GM12878 (cell line): ENCODE data around the gene TUBB3. TPM values are rescaled to one million over a fixed set of nuclear protein-coding genes. Genes with fewer than 3 reads are reported as not detected.

Experiments used
- BRCA1 ChIP-seq: IDR thresholded peaks from 2 replicates; pipeline ENCODE4 v1.6.1; 2011; ENCODE audit warnings: low read depth, low read length, improper control_type of control experiment
- EED ChIP-seq: sonication (generic); IDR thresholded peaks from 2 replicates; pipeline ENCODE4 v1.6.1; 2016; ENCODE audit warnings: antibody characterized with exemption, low read depth
- HDAC2 ChIP-seq: fragments of 200-600 bp; sonication (generic); IDR thresholded peaks from 2 replicates; pipeline ENCODE4 v1.6.1; 2017
- IRF4 ChIP-seq: IDR thresholded peaks from 2 replicates; pipeline ENCODE4 v1.6.1; 2011; ENCODE audit warnings: low read depth, low read length
- JUND ChIP-seq: IDR thresholded peaks from 2 replicates; pipeline ENCODE4 v1.6.1; 2012; ENCODE audit warnings: low read depth, mild to moderate bottlenecking, low read length, improper control_type of control experiment, moderate library complexity
- MYC ChIP-seq: IDR thresholded peaks from 2 replicates; pipeline ENCODE4 v1.6.1; 2011; ENCODE audit warnings: mild to moderate bottlenecking, low read length, moderate library complexity, inconsistent platforms; ENCODE audit not compliant: insufficient read depth, insufficient replicate concordance, insufficient read length, severe bottlenecking
- NBN ChIP-seq: fragments of 450-650 bp; IDR thresholded peaks from 2 replicates; pipeline ENCODE4 v1.6.1; 2016
- NKRF ChIP-seq: fragments of 450-650 bp; conservative IDR thresholded peaks from 2 replicates; pipeline ENCODE4 v1.6.1; 2017; ENCODE audit warnings: mild to moderate bottlenecking, moderate library complexity
- RAD51 ChIP-seq: fragments of 450-650 bp; IDR thresholded peaks from 2 replicates; pipeline ENCODE4 v1.6.1; 2016; ENCODE audit warnings: moderate library complexity, mild to moderate bottlenecking, inconsistent platforms
- SREBF1 ChIP-seq: IDR thresholded peaks from 2 replicates; pipeline ENCODE4 v1.6.1; 2012; ENCODE audit warnings: mild to moderate bottlenecking, low read length
- SREBF2 ChIP-seq: IDR thresholded peaks from 2 replicates; pipeline ENCODE4 v1.6.1; 2012; ENCODE audit warnings: mild to moderate bottlenecking, low read length
- STAT1 ChIP-seq: fragments of 450-650 bp; conservative IDR thresholded peaks from 2 replicates; pipeline ENCODE4 v1.6.1; 2014; ENCODE audit warnings: antibody characterized with exemption, mild to moderate bottlenecking
- USF2 ChIP-seq: IDR thresholded peaks from 2 replicates; pipeline ENCODE4 v1.6.1; 2011; ENCODE audit warnings: low read depth, low read length, improper control_type of control experiment, borderline replicate concordance
- ZNF24 ChIP-seq: fragments of 450-650 bp; IDR thresholded peaks from 2 replicates; pipeline ENCODE4 v1.6.1; 2017; ENCODE audit warnings: antibody characterized with exemption, mild to moderate bottlenecking
- polyA plus RNA-seq, 11 experiments: library from polyadenylated mRNA; depleted of rRNA in 4 of 11; unstranded in 6 of 11; stranded (reverse) in 5 of 11; fragments of >200 nt; fragmentation: Nextera tagmentation in 4 of 11; fragmentation: Illumina TruSeq in 1 of 11; extraction: Ambion mirVana in 4 of 11; extraction: Trizol in 1 of 11; gene quantifications; 1 replicate in 1 of 11; 2 replicates in 10 of 11; pipeline versions ENCODE4 v1.2.1 to v1.2.3, GENCODE V29; 2011 to 2016; ENCODE audit warnings: inconsistent platforms in 2 of 11, missing spikeins in 2 of 11, low read depth in 1 of 11
- total RNA-seq, 4 experiments: library from RNA; depleted of rRNA in 3 of 4; stranded (reverse); fragments of >200 nt in 3 of 4; fragmentation: Illumina TruSeq in 1 of 4; extraction: Trizol in 1 of 4; gene quantifications; 2 replicates each; pipeline versions ENCODE4 v1.2.1 to v1.2.3, GENCODE V29; 2013 to 2021
- TF ChIP-seq, protein P1 (sequence below): fragments of 450-650 bp; formaldehyde crosslinking; IDR thresholded peaks from 2 replicates; pipeline ENCODE4 v1.5.0; 2022; ENCODE audit warnings: mild to moderate bottlenecking, missing genetic modification characterization
- TF ChIP-seq, protein P2 (sequence below): fragments of 450-650 bp; IDR thresholded peaks from 2 replicates; pipeline ENCODE4 v1.6.1; 2016; ENCODE audit warnings: mild to moderate bottlenecking, moderate library complexity, borderline replicate concordance
- TF ChIP-seq, protein P3 (sequence below): fragments of 450-650 bp; IDR thresholded peaks from 2 replicates; pipeline ENCODE4 v1.6.1; 2018; ENCODE audit warnings: mild to moderate bottlenecking, low read depth, moderate library complexity; ENCODE audit not compliant: partially characterized antibody

TUBB3 gene
- total and polyA plus RNA-seq, 10 of the 15 experiments (the other 5 are each of a cell fraction or from before 2014, with no cell fraction given): 0.09 to 2.5 (median 0.58) TPM; not detected in 1

DNA sequence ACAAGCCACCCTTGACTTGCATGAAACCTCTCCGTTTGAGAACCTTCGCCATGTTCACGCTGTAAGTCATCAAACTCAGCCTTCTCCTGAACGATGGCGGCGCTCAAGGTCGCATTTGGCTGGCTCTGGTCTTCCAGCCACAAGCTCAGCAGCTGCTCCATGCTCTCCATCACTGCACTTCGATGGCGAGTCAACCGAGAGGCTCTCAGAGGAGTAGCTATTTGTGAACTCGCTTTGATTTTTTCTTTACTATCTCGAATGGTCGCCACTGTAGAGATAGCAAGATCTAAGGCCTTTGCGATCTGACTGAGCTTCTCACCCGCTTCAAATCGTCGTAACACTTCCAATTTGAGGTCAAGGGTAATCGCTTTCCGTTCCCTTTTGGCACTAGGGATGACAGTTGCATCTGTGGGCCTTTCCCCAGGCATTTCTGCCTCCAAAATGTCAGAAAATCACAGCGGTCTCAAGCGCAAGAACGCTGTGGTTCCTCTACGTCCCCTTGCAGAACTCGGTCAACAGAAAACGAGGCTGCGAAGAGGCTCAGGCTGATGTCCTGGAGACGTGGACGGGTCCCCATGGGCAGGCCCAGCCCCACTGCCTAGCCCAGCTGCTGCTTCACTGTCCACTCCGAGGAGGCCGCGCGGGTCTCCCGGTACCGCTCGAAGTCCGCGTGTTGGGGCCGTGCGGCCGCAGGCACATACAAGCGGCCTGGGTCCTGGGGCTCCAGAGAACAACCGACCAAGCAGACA, 48.5 kb downstream of the TUBB3 start (continued):
- TF ChIP-seq, protein P1, sequence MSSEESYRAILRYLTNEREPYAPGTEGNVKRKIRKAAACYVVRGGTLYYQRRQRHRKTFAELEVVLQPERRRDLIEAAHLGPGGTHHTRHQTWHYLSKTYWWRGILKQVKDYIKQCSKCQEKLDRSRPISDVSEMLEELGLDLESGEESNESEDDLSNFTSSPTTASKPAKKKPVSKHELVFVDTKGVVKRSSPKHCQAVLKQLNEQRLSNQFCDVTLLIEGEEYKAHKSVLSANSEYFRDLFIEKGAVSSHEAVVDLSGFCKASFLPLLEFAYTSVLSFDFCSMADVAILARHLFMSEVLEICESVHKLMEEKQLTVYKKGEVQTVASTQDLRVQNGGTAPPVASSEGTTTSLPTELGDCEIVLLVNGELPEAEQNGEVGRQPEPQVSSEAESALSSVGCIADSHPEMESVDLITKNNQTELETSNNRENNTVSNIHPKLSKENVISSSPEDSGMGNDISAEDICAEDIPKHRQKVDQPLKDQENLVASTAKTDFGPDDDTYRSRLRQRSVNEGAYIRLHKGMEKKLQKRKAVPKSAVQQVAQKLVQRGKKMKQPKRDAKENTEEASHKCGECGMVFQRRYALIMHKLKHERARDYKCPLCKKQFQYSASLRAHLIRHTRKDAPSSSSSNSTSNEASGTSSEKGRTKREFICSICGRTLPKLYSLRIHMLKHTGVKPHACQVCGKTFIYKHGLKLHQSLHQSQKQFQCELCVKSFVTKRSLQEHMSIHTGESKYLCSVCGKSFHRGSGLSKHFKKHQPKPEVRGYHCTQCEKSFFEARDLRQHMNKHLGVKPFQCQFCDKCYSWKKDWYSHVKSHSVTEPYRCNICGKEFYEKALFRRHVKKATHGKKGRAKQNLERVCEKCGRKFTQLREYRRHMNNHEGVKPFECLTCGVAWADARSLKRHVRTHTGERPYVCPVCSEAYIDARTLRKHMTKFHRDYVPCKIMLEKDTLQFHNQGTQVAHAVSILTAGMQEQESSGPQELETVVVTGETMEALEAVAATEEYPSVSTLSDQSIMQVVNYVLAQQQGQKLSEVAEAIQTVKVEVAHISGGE (CRISPR knock-in tag): no peak
- TF ChIP-seq, protein P2, sequence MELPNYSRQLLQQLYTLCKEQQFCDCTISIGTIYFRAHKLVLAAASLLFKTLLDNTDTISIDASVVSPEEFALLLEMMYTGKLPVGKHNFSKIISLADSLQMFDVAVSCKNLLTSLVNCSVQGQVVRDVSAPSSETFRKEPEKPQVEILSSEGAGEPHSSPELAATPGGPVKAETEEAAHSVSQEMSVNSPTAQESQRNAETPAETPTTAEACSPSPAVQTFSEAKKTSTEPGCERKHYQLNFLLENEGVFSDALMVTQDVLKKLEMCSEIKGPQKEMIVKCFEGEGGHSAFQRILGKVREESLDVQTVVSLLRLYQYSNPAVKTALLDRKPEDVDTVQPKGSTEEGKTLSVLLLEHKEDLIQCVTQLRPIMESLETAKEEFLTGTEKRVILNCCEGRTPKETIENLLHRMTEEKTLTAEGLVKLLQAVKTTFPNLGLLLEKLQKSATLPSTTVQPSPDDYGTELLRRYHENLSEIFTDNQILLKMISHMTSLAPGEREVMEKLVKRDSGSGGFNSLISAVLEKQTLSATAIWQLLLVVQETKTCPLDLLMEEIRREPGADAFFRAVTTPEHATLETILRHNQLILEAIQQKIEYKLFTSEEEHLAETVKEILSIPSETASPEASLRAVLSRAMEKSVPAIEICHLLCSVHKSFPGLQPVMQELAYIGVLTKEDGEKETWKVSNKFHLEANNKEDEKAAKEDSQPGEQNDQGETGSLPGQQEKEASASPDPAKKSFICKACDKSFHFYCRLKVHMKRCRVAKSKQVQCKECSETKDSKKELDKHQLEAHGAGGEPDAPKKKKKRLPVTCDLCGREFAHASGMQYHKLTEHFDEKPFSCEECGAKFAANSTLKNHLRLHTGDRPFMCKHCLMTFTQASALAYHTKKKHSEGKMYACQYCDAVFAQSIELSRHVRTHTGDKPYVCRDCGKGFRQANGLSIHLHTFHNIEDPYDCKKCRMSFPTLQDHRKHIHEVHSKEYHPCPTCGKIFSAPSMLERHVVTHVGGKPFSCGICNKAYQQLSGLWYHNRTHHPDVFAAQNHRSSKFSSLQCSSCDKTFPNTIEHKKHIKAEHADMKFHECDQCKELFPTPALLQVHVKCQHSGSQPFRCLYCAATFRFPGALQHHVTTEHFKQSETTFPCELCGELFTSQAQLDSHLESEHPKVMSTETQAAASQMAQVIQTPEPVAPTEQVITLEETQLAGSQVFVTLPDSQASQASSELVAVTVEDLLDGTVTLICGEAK: peak; percentile 62
- TF ChIP-seq BRCA1 (no peak; the same call in 1 of the 2 replicates), STAT1 (no peak), SREBF2 (no peak), JUND (no peak), ZNF24 (no peak), RAD51 (no peak), NKRF (no peak), SREBF1 (no peak), IRF4 (no peak), MYC (peak; percentile 28), USF2 (no peak), HDAC2 (no peak), EED (no peak), NBN (0 out of 2 replicates have a peak, but pooled peaks have one; percentile 19)
- TF ChIP-seq, protein P3, sequence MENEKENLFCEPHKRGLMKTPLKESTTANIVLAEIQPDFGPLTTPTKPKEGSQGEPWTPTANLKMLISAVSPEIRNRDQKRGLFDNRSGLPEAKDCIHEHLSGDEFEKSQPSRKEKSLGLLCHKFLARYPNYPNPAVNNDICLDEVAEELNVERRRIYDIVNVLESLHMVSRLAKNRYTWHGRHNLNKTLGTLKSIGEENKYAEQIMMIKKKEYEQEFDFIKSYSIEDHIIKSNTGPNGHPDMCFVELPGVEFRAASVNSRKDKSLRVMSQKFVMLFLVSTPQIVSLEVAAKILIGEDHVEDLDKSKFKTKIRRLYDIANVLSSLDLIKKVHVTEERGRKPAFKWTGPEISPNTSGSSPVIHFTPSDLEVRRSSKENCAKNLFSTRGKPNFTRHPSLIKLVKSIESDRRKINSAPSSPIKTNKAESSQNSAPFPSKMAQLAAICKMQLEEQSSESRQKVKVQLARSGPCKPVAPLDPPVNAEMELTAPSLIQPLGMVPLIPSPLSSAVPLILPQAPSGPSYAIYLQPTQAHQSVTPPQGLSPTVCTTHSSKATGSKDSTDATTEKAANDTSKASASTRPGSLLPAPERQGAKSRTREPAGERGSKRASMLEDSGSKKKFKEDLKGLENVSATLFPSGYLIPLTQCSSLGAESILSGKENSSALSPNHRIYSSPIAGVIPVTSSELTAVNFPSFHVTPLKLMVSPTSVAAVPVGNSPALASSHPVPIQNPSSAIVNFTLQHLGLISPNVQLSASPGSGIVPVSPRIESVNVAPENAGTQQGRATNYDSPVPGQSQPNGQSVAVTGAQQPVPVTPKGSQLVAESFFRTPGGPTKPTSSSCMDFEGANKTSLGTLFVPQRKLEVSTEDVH: no peak
